ENCODE measurements around the gene AP5Z1. TPM values are rescaled to one million over a fixed set of nuclear protein-coding genes. Genes with fewer than 3 reads are reported as not detected.

Gene AP5Z1
- total RNA-seq, 4 donors from 2014 or later = 36.6 to 111 (median 44.5) TPM

- TF ChIP-seq POLR2A (IDR thresholded peaks at IDR 0.05) = no peak
- no peak for TF ChIP-seq CTCF (IDR thresholded peaks at IDR 0.05)
- TF ChIP-seq EP300 (IDR thresholded peaks at IDR 0.05; ENCODE audit: low read depth) = no peak
- no peak for TF ChIP-seq POLR2AphosphoS5 (IDR thresholded peaks at IDR 0.05)
- intact Hi-C loops (cut with DNase I; ENCODE audit: low total_unique reads) = no loop called here
- Histone ChIP-seq H3K27me3 (no peaks in the 10 kb centered on the region), H3K9me3 (no peaks in the 10 kb centered on the region), H3K27ac (no peak overlapping the region), H3K36me3 (peaks cover 0 to 76% (median 33%) of the 10 kb centered on the region in 4 donors), H3K4me1 (no peaks in the 10 kb centered on the region), H3K4me3 (no peak overlapping the region)
- in situ Hi-C loops (cut with MboI; ENCODE audit: low pct_ligation_motif_present in 1 of 4, low pct_unique_long_range_greater_than_20kb in 1 of 4, low sequenced_read_pairs in 3 of 4) = loop anchor here in 3 of 4 donors (10.0 to 25.0 kb wide), 2 partner anchors 114 to 147 kb away; no protein-coding TSS in a partner anchor
- DNase-seq = no peak
- WGBS, 2 donors (ENCODE audit: low coverage in 1 of 2) = 96% methylated on average over 40 of the region's 40 CpGs; no CpG with 5 or more reads in 1 of the 2 donors
Measured at GRCh38 chr7:4759211-4759610, 16.2 kb upstream of the AP5Z1 start.

DNA sequence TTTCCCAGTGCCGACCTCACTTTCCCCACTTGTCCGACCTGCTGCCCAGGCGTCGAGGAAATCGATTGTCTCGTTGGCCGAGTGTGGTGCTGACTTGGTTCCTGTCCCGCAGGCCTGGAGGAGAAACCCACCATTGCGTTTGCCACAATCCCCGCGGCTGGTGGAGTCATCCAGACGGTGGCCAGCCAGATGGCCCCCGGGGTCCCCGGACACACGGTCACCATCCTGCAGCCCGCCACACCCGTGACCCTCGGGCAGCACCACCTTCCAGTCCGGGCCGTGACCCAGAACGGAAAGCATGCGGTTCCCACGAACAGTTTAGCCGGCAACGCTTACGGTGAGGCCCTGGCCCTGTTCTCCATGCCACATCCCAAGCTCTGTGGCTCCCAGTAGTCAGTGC, 14.5 kb upstream of the AP5Z1 start:
- intact Hi-C loops (cut with DNase I; ENCODE audit: low total_unique reads) = no loop called here
- Histone ChIP-seq H3K4me3 (no peak overlapping the region), H3K4me1 (peaks cover 0 to 15% (median 3%) of the 10 kb centered on the region in 4 donors), H3K27me3 (no peaks in the 10 kb centered on the region), H3K27ac (no peak overlapping the region), H3K36me3 (peaks cover 0 to 60% (median 29%) of the 10 kb centered on the region in 4 donors), H3K9me3 (no peaks in the 10 kb centered on the region)
- DNase-seq = no peak
- in situ Hi-C loops (cut with MboI; ENCODE audit: low pct_ligation_motif_present in 1 of 4, low pct_unique_long_range_greater_than_20kb in 1 of 4, low sequenced_read_pairs in 3 of 4) = loop anchor here in 2 of 4 donors (25.0 kb wide), 1 partner anchor 149 kb away; no protein-coding TSS in a partner anchor
- no peak for TF ChIP-seq POLR2AphosphoS5 (IDR thresholded peaks at IDR 0.05)
- 95 to 98% methylated on average over 7 to 22 of the region's 26 CpGs for WGBS, 2 donors (ENCODE audit: low coverage in 1 of 2)

- H3K27ac ChIP-seq = no peak overlapping the region
- intact Hi-C loops (cut with DNase I; ENCODE audit: low total_unique reads) = no loop called here
- in situ Hi-C loops (cut with MboI; ENCODE audit: low pct_ligation_motif_present in 1 of 4, low pct_unique_long_range_greater_than_20kb in 1 of 4, low sequenced_read_pairs in 3 of 4) = loop anchor here in 2 of 4 donors (25.0 kb wide), 1 partner anchor 150 kb away; no protein-coding TSS in a partner anchor
- 88 to 95% methylated on average over 3 to 53 of the region's 54 CpGs for WGBS, 2 donors (ENCODE audit: low coverage in 1 of 2)
- no peaks in the 10 kb centered on the region for H3K27me3 ChIP-seq
- H3K4me3 ChIP-seq = no peak overlapping the region
- TF ChIP-seq POLR2AphosphoS5 (IDR thresholded peaks at IDR 0.05) (no peak), EP300 (IDR thresholded peaks at IDR 0.05; ENCODE audit: low read depth) (no peak), POLR2A (IDR thresholded peaks at IDR 0.05) (no peak), CTCF (IDR thresholded peaks at IDR 0.05) (no peak)
- peaks cover 0 to 55% (median 23%) of the 10 kb centered on the region in 4 donors for H3K36me3 ChIP-seq
- no peak for DNase-seq
- H3K9me3 ChIP-seq = no peaks in the 10 kb centered on the region
- H3K4me1 ChIP-seq = peaks cover 0 to 15% (median 8%) of the 10 kb centered on the region in 4 donors
Measured at GRCh38 chr7:4762121-4763055, 13.0 kb upstream of the AP5Z1 start.

DNA sequence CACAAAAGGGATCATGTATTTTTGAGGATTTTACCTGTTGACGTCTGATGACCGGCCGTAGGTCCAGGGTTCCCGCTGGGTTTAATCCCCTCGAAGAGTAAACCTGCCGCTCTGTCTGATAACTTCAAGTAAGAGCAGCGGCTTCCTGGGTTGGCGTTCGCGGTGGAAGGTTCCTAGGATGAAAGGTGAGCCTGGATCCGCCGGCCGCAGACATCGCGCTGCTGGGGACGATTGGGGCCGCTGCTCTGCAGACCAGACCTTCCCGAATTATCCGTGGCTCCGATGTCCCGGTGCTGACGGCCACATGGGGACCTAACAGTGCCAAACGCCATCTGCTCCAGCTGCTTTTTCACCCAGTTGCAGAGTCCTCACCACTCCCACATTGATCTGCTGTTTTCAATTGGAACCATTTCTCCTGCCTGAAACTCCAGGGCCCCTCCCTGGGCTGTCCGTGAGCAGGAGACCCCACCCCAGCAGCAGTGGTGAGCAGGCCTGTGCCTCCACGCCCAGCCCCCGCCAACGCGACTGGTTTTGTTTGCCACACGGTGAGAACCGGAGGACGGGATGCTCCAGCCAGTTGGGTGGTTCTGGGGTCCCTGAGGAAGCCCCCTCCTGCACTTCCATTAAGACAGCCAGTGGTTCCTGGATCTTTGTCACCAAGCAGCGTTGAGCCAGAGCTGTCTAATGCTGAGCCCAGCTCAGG, 12.2 kb upstream of the AP5Z1 start:
- Histone ChIP-seq H3K4me3 (no peak overlapping the region), H3K9me3 (no peaks in the 10 kb centered on the region), H3K4me1 (peaks cover 0 to 15% (median 8%) of the 10 kb centered on the region in 4 donors), H3K27ac (no peak overlapping the region), H3K36me3 (peaks cover 0 to 48% (median 20%) of the 10 kb centered on the region in 4 donors), H3K27me3 (no peaks in the 10 kb centered on the region)
- 94% methylated on average over 32 of the region's 32 CpGs; no CpG with 5 or more reads in 1 of the 2 donors for WGBS, 2 donors (ENCODE audit: low coverage in 1 of 2)
- no peak for DNase-seq
- TF ChIP-seq POLR2AphosphoS5 (IDR thresholded peaks at IDR 0.05) = no peak
- TF ChIP-seq POLR2A (IDR thresholded peaks at IDR 0.05) = no peak
- in situ Hi-C loops (cut with MboI; ENCODE audit: low pct_ligation_motif_present in 1 of 4, low pct_unique_long_range_greater_than_20kb in 1 of 4, low sequenced_read_pairs in 3 of 4) (loop anchor here in 2 of 4 donors (25.0 kb wide), 1 partner anchor 151 kb away; no protein-coding TSS in a partner anchor), intact Hi-C loops (cut with DNase I; ENCODE audit: low total_unique reads) (no loop called here)

All from transverse colon (tissue), 4 donors.